Smooth muscle cell (in vitro differentiated cells): ENCODE measurements around the gene LSMEM2. TPM values are rescaled to one million over a fixed set of nuclear protein-coding genes. Genes with fewer than 3 reads are reported as not detected.

Source experiments
- DNase-seq: peaks from one replicate; lab custom pipeline; 2025; ENCODE audit not compliant: unreplicated experiment; lab: John Stamatoyannopoulos, UW
- H2AFZ ChIP-seq: fragments of 200-600 bp; sonication (generic); 2 replicates; pipeline ENCODE4 v1.6.0; 2016; ENCODE audit warnings: antibody characterized with exemption, low read depth, mild to moderate bottlenecking
- H3F3A ChIP-seq: fragments of 200-600 bp; sonication (generic); 2 replicates; pipeline ENCODE4 v1.6.0; 2017; ENCODE audit warnings: antibody characterized with exemption, low read depth
- H3K27ac ChIP-seq: fragments of 200-600 bp; sonication (generic); 2 replicates; pipeline ENCODE4 v1.5.1; 2016; ENCODE audit warnings: low read depth, mild to moderate bottlenecking
- H3K27me3 ChIP-seq: fragments of 200-600 bp; sonication (generic); 2 replicates; pipeline ENCODE4 v1.6.1; 2016; ENCODE audit warnings: low read depth, mild to moderate bottlenecking
- H3K36me3 ChIP-seq: fragments of 200-600 bp; sonication (generic); 2 replicates; pipeline ENCODE4 v1.5.1; 2016; ENCODE audit warnings: low read depth
- H3K4me1 ChIP-seq: fragments of 200-600 bp; sonication (generic); 2 replicates; pipeline ENCODE4 v1.5.1; 2016; ENCODE audit warnings: low read depth
- H3K4me2 ChIP-seq: fragments of 200-600 bp; sonication (generic); 2 replicates; pipeline ENCODE4 v1.6.0; 2016; ENCODE audit warnings: mild to moderate bottlenecking
- H3K4me3 ChIP-seq: fragments of 200-600 bp; sonication (generic); 2 replicates; pipeline ENCODE4 v1.5.1; 2016; ENCODE audit warnings: mild to moderate bottlenecking
- H3K79me2 ChIP-seq: fragments of 200-600 bp; sonication (generic); 2 replicates; pipeline ENCODE4 v1.6.0; 2016; ENCODE audit warnings: low read depth, mild to moderate bottlenecking
- H3K9ac ChIP-seq: fragments of 200-600 bp; sonication (generic); 2 replicates; pipeline ENCODE4 v1.6.0; 2016; ENCODE audit warnings: low read depth
- H3K9me3 ChIP-seq: fragments of 200-600 bp; sonication (generic); replicated peaks from 2 replicates; pipeline ENCODE4 v1.5.1; 2016; ENCODE audit warnings: low read depth
- H4K20me1 ChIP-seq: fragments of 200-600 bp; sonication (generic); 2 replicates; pipeline ENCODE4 v1.6.0; 2016; ENCODE audit warnings: low read depth
- WGBS: methylation state at CpG from one replicate; pipeline ENCODE4 v1.1.7; 2016; ENCODE audit warnings: low lambda C conversion rate; 5-methylcytosine and 5-hydroxymethylcytosine counted together
- polyA plus RNA-seq: library from polyadenylated mRNA; unstranded; fragments of >200 nt; fragmentation: Nextera tagmentation; extraction: Ambion mirVana; gene quantifications from 2 replicates; pipeline ENCODE4 v1.2.1, GENCODE V29; 2016
- total RNA-seq: library from RNA; depleted of rRNA; stranded (reverse); fragments of >200 nt; gene quantifications from 2 replicates; pipeline ENCODE4 v1.2.3, GENCODE V29; 2014
- TF ChIP-seq, protein P1 (sequence below): fragments of 200-600 bp; sonication (generic); IDR thresholded peaks from 2 replicates; pipeline ENCODE4 v1.5.1; 2017; ENCODE audit warnings: borderline replicate concordance, mild to moderate bottlenecking, antibody characterized with exemption; ENCODE audit not compliant: insufficient read depth, poor library complexity, severe bottlenecking

Gene LSMEM2
- total RNA-seq = 0.09 and 0.18 TPM in 2 replicates
- 0.87 TPM in 1 of 2 replicates, not detected in the other for polyA plus RNA-seq

DNA sequence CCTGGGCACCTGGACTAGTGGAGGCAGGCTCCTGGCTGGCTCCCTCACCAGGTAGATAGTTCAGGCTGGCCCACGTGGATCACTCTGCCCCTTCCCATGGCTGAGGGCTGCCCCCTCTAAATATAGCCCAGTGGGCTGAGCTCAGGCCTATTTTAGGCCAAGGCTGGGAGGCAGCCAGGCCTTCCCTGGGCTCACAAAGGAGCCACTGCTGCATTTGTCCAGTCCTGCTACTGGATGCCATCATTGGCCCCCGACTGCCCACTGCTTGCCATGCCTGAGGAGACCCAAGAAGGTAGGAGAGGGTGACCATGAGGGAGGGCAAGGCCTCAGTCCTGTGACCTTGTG is at the start of gene LSMEM2:
TSS of gene LSMEM2 (plus strand) at position 208 of the 345 bp plus-strand sequence. CDS start at position 235, 27 bp downstream.
- H3K4me2 ChIP-seq = no peak within 1 kb of the TSS
- H4K20me1 ChIP-seq = peaks cover 8% of the 10 kb centered on the region
- H3K27ac ChIP-seq = no peak within 1 kb of the TSS

DNA sequence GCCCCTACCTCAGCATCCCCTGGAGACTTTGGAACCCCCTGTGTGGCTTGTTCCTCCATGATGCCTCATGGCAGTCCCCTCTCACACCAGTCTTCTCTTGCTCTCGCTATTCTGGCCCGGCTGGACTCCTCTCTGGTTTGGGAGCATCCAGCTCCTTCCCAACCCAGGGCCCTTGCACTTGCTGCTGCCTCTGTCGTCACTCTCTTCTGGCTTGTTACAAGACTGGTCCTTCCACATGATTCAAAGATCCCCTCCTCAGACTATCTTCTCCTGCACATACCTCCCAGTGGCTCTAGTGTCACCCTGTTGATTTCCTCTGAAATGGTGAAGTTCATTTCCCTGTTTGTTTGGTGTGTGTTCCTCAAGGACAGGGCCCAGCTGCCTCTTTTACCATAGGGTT is 49.4 kb upstream of the LSMEM2 start:
- no peak overlapping the region for H3K4me3 ChIP-seq
- H3K27me3 ChIP-seq = no peaks in the 10 kb centered on the region
- H3K9ac ChIP-seq = no peak overlapping the region
- no peaks in the 10 kb centered on the region for H4K20me1 ChIP-seq
- no peak overlapping the region for H3K4me2 ChIP-seq
- H3K9me3 ChIP-seq = no peaks in the 10 kb centered on the region
- DNase-seq = no peak
- peaks cover 18% of the 10 kb centered on the region for H3K4me1 ChIP-seq
- H2AFZ ChIP-seq = no peak overlapping the region
- TF ChIP-seq, protein P1, sequence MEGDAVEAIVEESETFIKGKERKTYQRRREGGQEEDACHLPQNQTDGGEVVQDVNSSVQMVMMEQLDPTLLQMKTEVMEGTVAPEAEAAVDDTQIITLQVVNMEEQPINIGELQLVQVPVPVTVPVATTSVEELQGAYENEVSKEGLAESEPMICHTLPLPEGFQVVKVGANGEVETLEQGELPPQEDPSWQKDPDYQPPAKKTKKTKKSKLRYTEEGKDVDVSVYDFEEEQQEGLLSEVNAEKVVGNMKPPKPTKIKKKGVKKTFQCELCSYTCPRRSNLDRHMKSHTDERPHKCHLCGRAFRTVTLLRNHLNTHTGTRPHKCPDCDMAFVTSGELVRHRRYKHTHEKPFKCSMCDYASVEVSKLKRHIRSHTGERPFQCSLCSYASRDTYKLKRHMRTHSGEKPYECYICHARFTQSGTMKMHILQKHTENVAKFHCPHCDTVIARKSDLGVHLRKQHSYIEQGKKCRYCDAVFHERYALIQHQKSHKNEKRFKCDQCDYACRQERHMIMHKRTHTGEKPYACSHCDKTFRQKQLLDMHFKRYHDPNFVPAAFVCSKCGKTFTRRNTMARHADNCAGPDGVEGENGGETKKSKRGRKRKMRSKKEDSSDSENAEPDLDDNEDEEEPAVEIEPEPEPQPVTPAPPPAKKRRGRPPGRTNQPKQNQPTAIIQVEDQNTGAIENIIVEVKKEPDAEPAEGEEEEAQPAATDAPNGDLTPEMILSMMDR = no peak
- H3K36me3 ChIP-seq = no peaks in the 10 kb centered on the region
- H3F3A ChIP-seq = no peaks in the 10 kb centered on the region
- H3K79me2 ChIP-seq = no peaks in the 10 kb centered on the region
- 88% methylated on average over 3 of the region's 3 CpGs for WGBS
- peak overlapping the region; percentile 42 for H3K27ac ChIP-seq

More for the DNA sequence above, at the start of gene LSMEM2:
- 86% methylated on average over 2 of the region's 2 CpGs for WGBS
- no peaks in the 10 kb centered on the region for H3K4me1 ChIP-seq
- H3K9ac ChIP-seq = no peak within 1 kb of the TSS
- peaks cover 33% of the 10 kb centered on the region for H3K27me3 ChIP-seq
- TF ChIP-seq, protein P1 = no peak
- no peaks in the 10 kb centered on the region for H3K9me3 ChIP-seq
- H2AFZ ChIP-seq = no peak within 1 kb of the TSS
- no peak within 1 kb of the TSS for H3K4me3 ChIP-seq
- no peaks in the 10 kb centered on the region for H3F3A ChIP-seq
- H3K79me2 ChIP-seq = no peaks in the 10 kb centered on the region
- no peaks in the 10 kb centered on the region for H3K36me3 ChIP-seq
- DNase-seq = no peak

DNA sequence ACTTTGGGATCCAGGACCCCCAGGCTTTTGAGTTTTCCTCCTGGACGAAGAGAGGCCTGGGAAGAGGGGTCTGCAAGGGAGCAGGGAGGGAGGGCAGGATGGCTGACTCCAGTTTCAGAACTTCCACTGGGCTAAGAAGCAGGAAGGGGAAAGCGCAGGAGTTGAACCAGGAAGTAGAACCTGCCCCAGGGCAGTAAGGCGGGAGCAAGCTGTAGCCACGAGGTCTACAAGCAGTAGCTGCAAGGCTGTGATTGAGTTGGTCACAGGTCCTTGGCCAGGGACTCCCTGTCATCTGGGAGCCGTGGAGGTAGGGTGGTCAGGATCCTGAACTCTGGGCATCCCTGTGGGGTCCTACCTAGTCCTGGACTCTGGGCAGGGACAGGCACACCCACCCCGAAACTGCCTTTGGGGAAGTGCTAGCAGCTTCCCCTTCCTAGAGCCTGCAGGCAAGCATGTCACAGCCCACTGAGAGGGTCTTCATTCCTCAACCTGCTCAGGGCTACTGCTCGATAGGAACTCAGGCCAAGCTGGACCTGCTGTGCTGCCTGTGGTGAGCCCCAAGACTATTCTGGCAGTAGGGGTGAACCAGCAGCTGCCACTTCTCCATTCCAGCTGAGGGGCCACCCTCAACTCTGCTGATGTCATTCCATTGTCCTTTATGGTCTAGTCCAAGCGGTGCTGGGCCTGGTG is 48.6 kb upstream of the LSMEM2 start:
- DNase-seq = no peak
- Histone ChIP-seq H3K27ac (peak overlapping the region; percentile 42), H3K36me3 (no peaks in the 10 kb centered on the region), H4K20me1 (no peaks in the 10 kb centered on the region), H3K9me3 (no peaks in the 10 kb centered on the region), H2AFZ (no peak overlapping the region), H3F3A (no peaks in the 10 kb centered on the region), H3K9ac (no peak overlapping the region), H3K4me2 (no peak overlapping the region), H3K79me2 (no peaks in the 10 kb centered on the region), H3K4me3 (no peak overlapping the region), H3K27me3 (no peaks in the 10 kb centered on the region), H3K4me1 (peaks cover 18% of the 10 kb centered on the region)
- TF ChIP-seq, protein P1 = no peak
- WGBS = 89% methylated on average over 8 of the region's 8 CpGs

DNA sequence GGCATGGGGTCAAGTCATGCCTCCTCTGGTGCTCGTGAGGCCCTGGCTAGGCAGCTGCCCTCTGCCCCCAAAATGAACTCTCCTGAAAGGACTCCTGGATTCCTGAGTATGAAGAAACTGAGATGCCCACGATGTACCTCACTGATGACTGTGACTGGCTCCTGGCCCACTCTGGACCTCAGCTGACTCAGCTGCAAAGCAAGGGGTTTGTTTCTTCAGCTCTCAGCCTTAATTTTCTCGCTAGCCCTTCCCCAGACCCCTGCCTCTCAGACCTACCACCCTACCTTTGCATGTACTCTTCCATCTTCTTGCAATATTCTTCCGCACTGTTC is 48.1 kb upstream of the LSMEM2 start:
- H4K20me1 ChIP-seq = no peaks in the 10 kb centered on the region
- TF ChIP-seq, protein P1 = no peak
- H3K4me1 ChIP-seq = peaks cover 18% of the 10 kb centered on the region
- H3K36me3 ChIP-seq = no peaks in the 10 kb centered on the region
- H3K9ac ChIP-seq = no peak overlapping the region
- no peaks in the 10 kb centered on the region for H3K9me3 ChIP-seq
- H3K79me2 ChIP-seq = no peaks in the 10 kb centered on the region
- H3K27me3 ChIP-seq = no peaks in the 10 kb centered on the region
- no peak overlapping the region for H3K27ac ChIP-seq
- no peak for DNase-seq
- no peak overlapping the region for H3K4me2 ChIP-seq
- no peak overlapping the region for H3K4me3 ChIP-seq
- H3F3A ChIP-seq = no peaks in the 10 kb centered on the region
- H2AFZ ChIP-seq = no peak overlapping the region
- WGBS = 86% methylated on average over 4 of the region's 4 CpGs
